ENCODE measurements around the gene EEF1G.
"Not testable (repeated sequence)": the region's sequence is repeated elsewhere in the genome, so short reads cannot be mapped to it uniquely, and the experiment has no call there.

- not testable (repeated sequence) for TF ChIP-seq CTCF, POLR2A (IDR thresholded peaks at IDR 0.05)
Measured at GRCh38 chr11:62561677-62562230, 11.9 kb downstream of the EEF1G start.
